ENCODE results near the gene TIGIT. TPM values are rescaled to one million over a fixed set of nuclear protein-coding genes. Genes with fewer than 3 reads are reported as not detected.

The TIGIT gene
- total RNA-seq, 1 donor from 2014 or later: 3.7 TPM

- intact Hi-C loops (cut with micrococcal nuclease): no loop called here
Measured at GRCh38 chr3:114350690-114351089, 56.9 kb downstream of the TIGIT start.

GRCh38 chr3:114351123-114351821 lies 57.4 kb downstream of the TIGIT start:
- intact Hi-C loops (cut with micrococcal nuclease): no loop called here

- intact Hi-C loops (cut with micrococcal nuclease): no loop called here
Measured at GRCh38 chr3:114351822-114352145, 58.0 kb downstream of the TIGIT start.

- intact Hi-C loops (cut with micrococcal nuclease): no loop called here
Measured at GRCh38 chr3:114355653-114356052, 61.8 kb downstream of the TIGIT start.

- intact Hi-C loops (cut with micrococcal nuclease): no loop called here
Measured at GRCh38 chr3:114356066-114356465, 62.2 kb downstream of the TIGIT start.

- intact Hi-C loops (cut with micrococcal nuclease): no loop called here
Measured at GRCh38 chr3:114356525-114356924, 62.7 kb downstream of the TIGIT start.

Other genes with a start within 250 kb of the TIGIT start
- gene CCDC191, start 237.5 kb upstream of the TIGIT start, total RNA-seq: 3.0 TPM in 2 replicates
- 37.8 and 39.4 TPM in 2 replicates for gene QTRT2, start 237.3 kb upstream of the TIGIT start, total RNA-seq
- not detected in 2 replicates for gene DRD3, start 115.0 kb upstream of the TIGIT start, total RNA-seq
- gene ZNF80, start 56.5 kb upstream of the TIGIT start, total RNA-seq: 0.86 and 1.00 TPM in 2 replicates

All from T-helper 2 cell treated with Interferon-gamma antibody and Interleukin-4, amounts not matched to agents 100 ng/mL and 5 ng/mL, for 36 hours (primary cell).